Measurements from ENCODE around the gene ACMSD.

- TF ChIP-seq CTCF (IDR thresholded peaks at IDR 0.05) = no peak
- TF ChIP-seq POLR2AphosphoS5 (IDR thresholded peaks at IDR 0.05) = no peak
- no peak for TF ChIP-seq POLR2A (IDR thresholded peaks at IDR 0.05; ENCODE audit: low read depth)
Measured at GRCh38 chr2:134924912-134925311, 86.5 kb downstream of the ACMSD start.

Measured in esophagus muscularis mucosa (tissue), 3 donors.